HepG2 (cell line): ENCODE data around the gene NOP56. TPM values are rescaled to one million over a fixed set of nuclear protein-coding genes. Genes with fewer than 3 reads are reported as not detected.
A peak's percentile ranks its signal among the peaks of the same experiment; 100 is the strongest.

Experiments used
- DDIT3 ChIP-seq: sonication (generic); formaldehyde crosslinking; IDR thresholded peaks from 2 replicates; pipeline ENCODE4 v1.4.0; 2020; ENCODE audit warnings: mild to moderate bottlenecking, missing genetic modification reagents
- EHMT2 ChIP-seq: fragments of 200-600 bp; sonication (generic); IDR thresholded peaks from 2 replicates; pipeline ENCODE4 v1.7.0; 2017; ENCODE audit warnings: antibody characterized with exemption, low read depth, low read length, borderline replicate concordance
- GATAD1 ChIP-seq: IDR thresholded peaks from 2 replicates; pipeline ENCODE4 v1.6.1; 2016; ENCODE audit warnings: missing genetic modification reagents, missing compliant biosample characterization
- HCFC1 ChIP-seq: fragments of 150-350 bp; IDR thresholded peaks from 2 replicates; pipeline ENCODE4 v1.6.1; 2014; ENCODE audit warnings: low read depth, low read length
- HMG20B ChIP-seq: conservative IDR thresholded peaks from 2 replicates; pipeline ENCODE4 v1.6.1; 2016; ENCODE audit warnings: missing genetic modification reagents, missing compliant biosample characterization
- HMGXB3 ChIP-seq: sonication (generic); formaldehyde crosslinking; IDR thresholded peaks from 2 replicates; pipeline ENCODE4 v1.4.0; 2020; ENCODE audit warnings: missing genetic modification reagents, borderline replicate concordance
- NFIB ChIP-seq: sonication (generic); formaldehyde crosslinking; IDR thresholded peaks from 2 replicates; pipeline ENCODE4 v1.9.0; 2021; ENCODE audit warnings: missing genetic modification reagents, mild to moderate bottlenecking, borderline replicate concordance
- NR2C2 ChIP-seq: sonication (generic); formaldehyde crosslinking; IDR thresholded peaks from 2 replicates; pipeline ENCODE4 v1.4.0; 2020; ENCODE audit warnings: missing genetic modification reagents, mild to moderate bottlenecking, moderate library complexity, borderline replicate concordance
- PATZ1 ChIP-seq: sonication (generic); formaldehyde crosslinking; IDR thresholded peaks from 2 replicates; pipeline ENCODE4 v1.4.0; 2020; ENCODE audit warnings: missing genetic modification reagents
- PBX3 ChIP-seq: sonication (generic); formaldehyde crosslinking; IDR thresholded peaks from 2 replicates; pipeline ENCODE4 v1.8.1; 2023; ENCODE audit warnings: missing genetic modification reagents, inconsistent platforms, borderline replicate concordance
- PLSCR1 ChIP-seq: sonication (generic); formaldehyde crosslinking; IDR thresholded peaks from 2 replicates; pipeline ENCODE4 v1.5.0; 2020; ENCODE audit warnings: missing genetic modification reagents, mild to moderate bottlenecking, borderline replicate concordance
- SETDB1 ChIP-seq: sonication (generic); formaldehyde crosslinking; IDR thresholded peaks from 2 replicates; pipeline ENCODE4 v1.5.1; 2020; ENCODE audit warnings: missing genetic modification reagents, mild to moderate bottlenecking, borderline replicate concordance
- SIN3A ChIP-seq: IDR thresholded peaks from 2 replicates; pipeline ENCODE4 v1.6.1; 2011; ENCODE audit warnings: low read depth, mild to moderate bottlenecking, control low read depth, low read length, borderline replicate concordance
- ZBTB34 ChIP-seq: sonication (generic); formaldehyde crosslinking; IDR thresholded peaks from 2 replicates; pipeline ENCODE4 v1.8.0; 2022; ENCODE audit warnings: mild to moderate bottlenecking, missing genetic modification reagents
- ZNF30 ChIP-seq: sonication (generic); formaldehyde crosslinking; IDR thresholded peaks from 2 replicates; pipeline ENCODE4 v1.5.0; 2020; ENCODE audit warnings: mild to moderate bottlenecking, missing genetic modification reagents
- ZNF317 ChIP-seq: sonication (generic); formaldehyde crosslinking; IDR thresholded peaks from 2 replicates; pipeline ENCODE4 v1.5.0; 2020; ENCODE audit warnings: mild to moderate bottlenecking, missing genetic modification reagents
- ZNF747 ChIP-seq: sonication (generic); formaldehyde crosslinking; IDR thresholded peaks from 2 replicates; pipeline ENCODE4 v1.8.1; 2023; ENCODE audit warnings: missing genetic modification reagents, mild to moderate bottlenecking, borderline replicate concordance
- polyA plus RNA-seq, 8 experiments: library from polyadenylated mRNA; depleted of rRNA in 3 of 8; stranded (reverse) in 7 of 8; unstranded in 1 of 8; fragments of >200 nt; fragmentation: Illumina TruSeq in 4 of 8; extraction: Trizol in 4 of 8; gene quantifications; 2 replicates each; pipeline versions ENCODE4 v1.2.1 to v1.2.3, GENCODE V29; 2011 to 2016; ENCODE audit warnings: low read depth in 4 of 8, missing spikeins in 1 of 8, mixed read lengths in 1 of 8; ENCODE audit not compliant: insufficient read depth in 1 of 8
- total RNA-seq, 5 experiments: library from RNA; depleted of rRNA; stranded (reverse); fragments of >200 nt; fragmentation: Illumina TruSeq; extraction: Trizol; gene quantifications; 2 replicates each; pipeline ENCODE4 v1.2.3, GENCODE V29; 2016; ENCODE audit warnings: low read depth in 1 of 5

The NOP56 gene
- total and polyA plus RNA-seq, 2 of the 13 experiments (the other 11 are each of a cell fraction or from before 2014, with no cell fraction given): 369 to 1,116 TPM

- TF ChIP-seq SETDB1 (no peak), HMG20B (CRISPR knock-in tag) (0 out of 2 replicates have a peak, but pooled peaks have one; percentile 30), ZNF30 (no peak), GATAD1 (CRISPR knock-in tag) (peak; percentile 75), EHMT2 (no peak), DDIT3 (CRISPR knock-in tag) (0 out of 2 replicates have a peak, but pooled peaks have one; percentile 29), HCFC1 (no peak), HMGXB3 (CRISPR knock-in tag) (peak; percentile 3; the same call in 1 of the 2 replicates), ZNF317 (CRISPR knock-in tag) (no peak), PLSCR1 (CRISPR knock-in tag) (0 out of 2 replicates have a peak, but pooled peaks have one; percentile 96), NFIB (CRISPR knock-in tag) (peak; percentile 21; the same call in 1 of the 2 replicates), SIN3A (peak; percentile 79; the same call in 1 of the 2 replicates), ZBTB34 (no peak; the same call in 1 of the 2 replicates), PBX3 (CRISPR knock-in tag) (peak; percentile 23; the same call in 1 of the 2 replicates), ZNF747 (CRISPR knock-in tag) (no peak; the same call in none of the 2 replicates), PATZ1 (peak; percentile 39; the same call in 1 of the 2 replicates), NR2C2 (CRISPR knock-in tag) (peak; percentile 26; the same call in 1 of the 2 replicates)
Observed at GRCh38 chr20:2652724-2653555, 508 bp downstream of the NOP56 start (continued).
